HepG2 (cell line): ENCODE data around the gene LPXN. TPM values are rescaled to one million over a fixed set of nuclear protein-coding genes. Genes with fewer than 3 reads are reported as not detected.
A peak's percentile ranks its signal among the peaks of the same experiment; 100 is the strongest.

Experiments used
- ATAC-seq: fragments of 200-7000 bp; cut with Tn5 transposase; 3 replicates; pipeline ENCODE4 v1.9.1; 2020; ENCODE audit warnings: mild to moderate bottlenecking, moderate library complexity
- BruUV-seq: library from RNA; stranded (reverse); fragments of 400-500 nt; replicated peaks from 2 replicates; lab custom pipeline; 2021; lab: Mats Ljungman, UMichigan
- CTCF ChIA-PET: fragments of 300-600 bp; formaldehyde crosslinking; extraction: SDS; loops from one replicate; lab custom pipeline; 2021; ENCODE audit warnings: low total read pairs, inconsistent platforms, low intra/inter-chr PET ratio; lab: Yijun Ruan, JAX
- POLR2A ChIA-PET: fragments of 350-600 bp; sonication (Branson Sonifier 250); formaldehyde crosslinking; loops from one replicate; lab custom pipeline; 2020; ENCODE audit warnings: antibody characterized with exemption, inconsistent platforms; lab: Yijun Ruan, JAX
- DNase-seq: peaks from one replicate; pipeline ENCODE4 v3.0.0-alpha.2; 2015; ENCODE audit warnings: low spot score
- FAIRE-seq: peaks from 3 replicates; lab custom pipeline; 2011; peaks lifted over from hg19 to GRCh38; lab: Jason Lieb, UNC
- H2AFZ ChIP-seq: one replicate; pipeline ENCODE4 v1.6.1; 2011; ENCODE audit warnings: low read length, inconsistent platforms
- H3K27ac ChIP-seq: fragments of 300-600 bp; 3 replicates; pipeline ENCODE4 v1.8.0; 2011; ENCODE audit warnings: mixed run types, mild to moderate bottlenecking, mixed read lengths, low read length, inconsistent platforms; ENCODE audit not compliant: insufficient read depth; ENCODE audit errors: extremely low read length
- H3K27me3 ChIP-seq, 2 experiments: fragments of 200-600 bp in 1 of 2; 2 replicates in 1 of 2; 3 replicates in 1 of 2; pipeline versions ENCODE4 v1.6.0 to v1.8.0; 2011; ENCODE audit warnings: low read length in 2 of 2, mild to moderate bottlenecking in 2 of 2, moderate library complexity in 2 of 2, inconsistent platforms in 1 of 2; ENCODE audit not compliant: insufficient read depth in 2 of 2, control insufficient read depth in 1 of 2
- H3K36me3 ChIP-seq, 2 experiments: fragments of 200-600 bp in 1 of 2; replicated peaks in 1 of 2; 2 replicates in 1 of 2; 3 replicates in 1 of 2; pipeline versions ENCODE4 v1.5.1 to v1.8.0; 2011; ENCODE audit warnings: low read length in 2 of 2, inconsistent platforms in 1 of 2; ENCODE audit not compliant: insufficient read depth in 2 of 2, control insufficient read depth in 1 of 2
- H3K4me1 ChIP-seq: 2 replicates; pipeline ENCODE4 v1.5.1; 2012; ENCODE audit warnings: low read length, inconsistent platforms; ENCODE audit not compliant: insufficient read depth
- H3K4me2 ChIP-seq: 2 replicates; pipeline ENCODE4 v1.6.0; 2011; ENCODE audit warnings: low read depth, low read length, inconsistent platforms
- H3K4me3 ChIP-seq, 3 experiments: fragments of 200-600 bp in 1 of 3; sonication (generic), shearing (Covaris generic) in 1 of 3; replicated peaks in 1 of 3; 2 replicates each; pipeline ENCODE4 v1.5.1; 2011 to 2016; ENCODE audit warnings: low read length in 3 of 3, inconsistent platforms in 2 of 3, low read depth in 2 of 3, mild to moderate bottlenecking in 2 of 3, control low read depth in 1 of 3, mixed read lengths in 1 of 3; ENCODE audit not compliant: insufficient read depth in 1 of 3
- H3K79me2 ChIP-seq: one replicate; pipeline ENCODE4 v1.6.1; 2011; ENCODE audit warnings: low read length, inconsistent platforms; ENCODE audit not compliant: insufficient read depth
- H3K9ac ChIP-seq: 2 replicates; pipeline ENCODE4 v1.6.0; 2011; ENCODE audit warnings: mild to moderate bottlenecking, low read depth, low read length, inconsistent platforms; ENCODE audit not compliant: insufficient read depth
- H3K9me3 ChIP-seq: 2 replicates; pipeline ENCODE4 v1.5.1; 2012; ENCODE audit warnings: mild to moderate bottlenecking, low read length
- H4K20me1 ChIP-seq: 2 replicates; pipeline ENCODE4 v1.6.0; 2011; ENCODE audit warnings: inconsistent platforms, mild to moderate bottlenecking, low read length, moderate library complexity; ENCODE audit not compliant: insufficient read depth
- AHR ChIP-seq: IDR thresholded peaks from 2 replicates; pipeline ENCODE4 v1.6.1; 2018; ENCODE audit warnings: missing genetic modification reagents, missing compliant biosample characterization
- CHD2 ChIP-seq: IDR thresholded peaks from 2 replicates; pipeline ENCODE4 v1.6.1; 2011; ENCODE audit warnings: low read depth, low read length, improper control_type of control experiment
- DNMT3B ChIP-seq: conservative IDR thresholded peaks from 2 replicates; pipeline ENCODE4 v1.6.1; 2016; ENCODE audit warnings: missing biosample characterization, control low read depth
- HDAC1 ChIP-seq: sonication (generic); formaldehyde crosslinking; IDR thresholded peaks from 2 replicates; pipeline ENCODE4 v1.5.1; 2020; ENCODE audit warnings: mild to moderate bottlenecking, missing genetic modification reagents
- KMT2A ChIP-seq: sonication (generic); formaldehyde crosslinking; IDR thresholded peaks from 2 replicates; pipeline ENCODE4 v1.4.0; 2020; ENCODE audit warnings: missing genetic modification reagents
- POLR2AphosphoS2 ChIP-seq: IDR thresholded peaks from 2 replicates; pipeline ENCODE4 v1.6.1; 2011; ENCODE audit warnings: low read depth, low read length, improper control_type of control experiment
- RBM22 ChIP-seq: fragments of 200-400 bp; formaldehyde crosslinking; optimal IDR thresholded peaks from 2 replicates; pipeline ENCODE3; 2017; ENCODE audit warnings: mild to moderate bottlenecking, low read length, moderate library complexity
- TEAD3 ChIP-seq: optimal IDR thresholded peaks from 2 replicates; pipeline ENCODE3; 2016; ENCODE audit warnings: borderline replicate concordance
- ZNF430 ChIP-seq: sonication (generic); formaldehyde crosslinking; IDR thresholded peaks from 2 replicates; pipeline ENCODE4 v1.9.0; 2021; ENCODE audit warnings: mild to moderate bottlenecking, missing genetic modification reagents
- ZNF746 ChIP-seq: sonication (generic); formaldehyde crosslinking; IDR thresholded peaks from 2 replicates; pipeline ENCODE4 v1.8.0; 2022; ENCODE audit warnings: mild to moderate bottlenecking, missing genetic modification reagents
- ZNF777 ChIP-seq: sonication (generic); formaldehyde crosslinking; IDR thresholded peaks from 2 replicates; pipeline ENCODE4 v1.4.0; 2020; ENCODE audit warnings: missing genetic modification reagents
- ZSCAN30 ChIP-seq: sonication (generic); formaldehyde crosslinking; IDR thresholded peaks from 2 replicates; pipeline ENCODE4 v1.5.0; 2020; ENCODE audit warnings: mild to moderate bottlenecking, missing genetic modification reagents
- WGBS: methylation state at CpG from one replicate; pipeline ENCODE4 v1.1.6; 2017; ENCODE audit warnings: low lambda C conversion rate; 5-methylcytosine and 5-hydroxymethylcytosine counted together
- in situ Hi-C: cut with HindIII; loops from 2 replicates; pipeline ENCODE4 v1.10.0; 2017; ENCODE audit warnings: low pct_unique_long_range_greater_than_20kb; ENCODE audit not compliant: extremely low pct_ligation_motif_present
- intact Hi-C: fragments of 100-400 bp; cut with micrococcal nuclease; formaldehyde crosslinking; loops from one replicate; pipeline ENCODE4 v1.10.0; 2022; ENCODE audit not compliant: unreplicated experiment
- polyA plus RNA-seq, 8 experiments: library from polyadenylated mRNA; depleted of rRNA in 3 of 8; stranded (reverse) in 7 of 8; unstranded in 1 of 8; fragments of >200 nt; fragmentation: Illumina TruSeq in 4 of 8; extraction: Trizol in 4 of 8; gene quantifications; 2 replicates each; pipeline versions ENCODE4 v1.2.1 to v1.2.3, GENCODE V29; 2011 to 2016; ENCODE audit warnings: low read depth in 4 of 8, missing spikeins in 1 of 8, mixed read lengths in 1 of 8; ENCODE audit not compliant: insufficient read depth in 1 of 8
- total RNA-seq, 5 experiments: library from RNA; depleted of rRNA; stranded (reverse); fragments of >200 nt; fragmentation: Illumina TruSeq; extraction: Trizol; gene quantifications; 2 replicates each; pipeline ENCODE4 v1.2.3, GENCODE V29; 2016; ENCODE audit warnings: low read depth in 1 of 5
- TF ChIP-seq, protein P1 (sequence below), 2 experiments: sonication (generic) in 1 of 2; formaldehyde crosslinking in 1 of 2; IDR thresholded peaks; 2 replicates each; pipeline versions ENCODE4 v1.5.1 to v1.6.1; 2011 to 2020; ENCODE audit warnings: borderline replicate concordance in 1 of 2, low read depth in 1 of 2, low read length in 1 of 2, mild to moderate bottlenecking in 1 of 2, missing genetic modification reagents in 1 of 2, moderate library complexity in 1 of 2

LPXN gene
- total and polyA plus RNA-seq, 2 of the 13 experiments (the other 11 are each of a cell fraction or from before 2014, with no cell fraction given): 1.7 to 3.5 TPM

- no peak within 1 kb of the TSS for H3K4me3 ChIP-seq
- H3K9me3 ChIP-seq: no peaks in the 10 kb centered on the region
- no peak for DNase-seq
- no peak within 1 kb of the TSS for H3K9ac ChIP-seq
- intact Hi-C loops: no loop called here
- H3K27ac ChIP-seq: no peak within 1 kb of the TSS
- no peak for FAIRE-seq
- no peaks in the 10 kb centered on the region for H3K4me1 ChIP-seq
- no peak within 1 kb of the TSS for H2AFZ ChIP-seq
- peak; percentile 64 for TF ChIP-seq RBM22
- TF ChIP-seq ZNF746 (CRISPR knock-in tag): no peak
- TF ChIP-seq, all 625 proteins: peak for 1
- Histone ChIP-seq H3K4me2 (no peak within 1 kb of the TSS), H4K20me1 (no peaks in the 10 kb centered on the region), H3K79me2 (no peaks in the 10 kb centered on the region), H3K27me3 (no peaks in the 10 kb centered on the region), H3K36me3 (peaks cover 12 to 68% of the 10 kb centered on the region in 2 experiments)
- in situ Hi-C loops: loop anchor here (10.0 kb wide), 1 partner anchor 58 kb away; no protein-coding TSS in a partner anchor
- WGBS: 92% methylated on average over 1 of the region's 2 CpGs
- ChIA-PET POLR2A (no interaction called here), CTCF (no interaction called here)
- ATAC-seq: no peak
- BruUV-seq: no TSS peak
Observed at GRCh38 chr11:58622344-58622743, 46.7 kb upstream of the LPXN start, which contains the start of gene CNTF. Gene CNTF (plus strand): TSS chr11:58622665. CDS start chr11:58622753, 88 bp downstream.

DNA sequence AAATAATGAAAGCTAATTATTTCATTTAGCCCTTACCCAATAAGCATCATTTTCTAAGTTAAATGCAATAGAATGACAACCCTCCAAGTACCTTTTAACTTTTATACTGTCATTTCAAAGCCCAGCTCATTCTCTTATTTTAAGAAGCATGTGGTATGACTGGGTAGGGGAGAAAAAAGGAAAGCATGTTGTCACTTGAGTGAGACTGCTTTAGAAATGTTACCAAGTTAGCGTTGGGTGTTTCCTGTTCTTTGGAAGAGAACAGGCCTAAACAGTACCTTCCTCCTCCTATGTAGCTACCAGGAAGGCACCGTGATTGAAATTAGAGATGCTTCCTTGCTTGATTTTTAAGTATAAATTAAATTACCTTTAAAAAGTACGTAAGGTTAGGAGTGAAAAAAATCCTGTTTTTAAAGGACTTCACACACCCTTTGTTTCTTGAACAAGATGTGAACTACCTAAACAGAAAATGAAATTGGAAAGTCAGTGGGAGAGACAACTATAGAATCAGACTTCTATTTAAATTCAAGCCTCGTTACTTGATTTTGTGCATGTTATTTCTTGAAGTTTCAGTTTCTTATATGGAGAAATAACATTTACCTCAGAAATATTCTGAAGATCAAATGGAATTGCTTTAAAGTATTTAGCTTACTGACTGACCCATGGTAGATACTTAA is 46.1 kb upstream of the LPXN start:
- Histone ChIP-seq H3K79me2 (no peaks in the 10 kb centered on the region), H2AFZ (no peak overlapping the region), H3K27ac (no peak overlapping the region), H3K9ac (no peak overlapping the region), H3K4me2 (no peak overlapping the region), H3K36me3 (peaks cover 14 to 74% of the 10 kb centered on the region in 2 experiments), H4K20me1 (no peaks in the 10 kb centered on the region), H3K27me3 (no peaks in the 10 kb centered on the region), H3K4me1 (no peaks in the 10 kb centered on the region), H3K9me3 (no peaks in the 10 kb centered on the region)
- no peak for FAIRE-seq
- POLR2A ChIA-PET: no interaction called here
- in situ Hi-C loops: loop anchor here (10.0 kb wide), 1 partner anchor 57 kb away; no protein-coding TSS in a partner anchor
- no peak for DNase-seq
- CTCF ChIA-PET: no interaction called here
- no TSS peak for BruUV-seq
- no peak for ATAC-seq
- 98% methylated on average over 4 of the region's 4 CpGs for WGBS
- TF ChIP-seq, protein P1, sequence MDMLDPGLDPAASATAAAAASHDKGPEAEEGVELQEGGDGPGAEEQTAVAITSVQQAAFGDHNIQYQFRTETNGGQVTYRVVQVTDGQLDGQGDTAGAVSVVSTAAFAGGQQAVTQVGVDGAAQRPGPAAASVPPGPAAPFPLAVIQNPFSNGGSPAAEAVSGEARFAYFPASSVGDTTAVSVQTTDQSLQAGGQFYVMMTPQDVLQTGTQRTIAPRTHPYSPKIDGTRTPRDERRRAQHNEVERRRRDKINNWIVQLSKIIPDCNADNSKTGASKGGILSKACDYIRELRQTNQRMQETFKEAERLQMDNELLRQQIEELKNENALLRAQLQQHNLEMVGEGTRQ (IDR thresholded peaks at IDR 0.05; ENCODE audit: low read depth, low read length): no peak
- TF ChIP-seq, protein P1 (CRISPR knock-in tag; IDR thresholded peaks at IDR 0.05; ENCODE audit: borderline replicate concordance): no peak
- TF ChIP-seq TEAD3 (CRISPR knock-in tag): no peak
- no peak for TF ChIP-seq DNMT3B (CRISPR knock-in tag)
- no peak for TF ChIP-seq CHD2
- no peak for TF ChIP-seq AHR (CRISPR knock-in tag)
- no peak for TF ChIP-seq HDAC1 (CRISPR knock-in tag)
- no peak for TF ChIP-seq ZNF777 (CRISPR knock-in tag)
- TF ChIP-seq KMT2A (CRISPR knock-in tag): no peak
- no peak for TF ChIP-seq ZNF430 (CRISPR knock-in tag)
- TF ChIP-seq ZSCAN30: no peak
- no peak for TF ChIP-seq POLR2AphosphoS2
- TF ChIP-seq, all 625 proteins: peak for 0
- no peak overlapping the region for H3K4me3 ChIP-seq
- intact Hi-C loops: no loop called here
